Right lobe of liver (tissue), 6 donors: ENCODE results near the gene SIMC1. TPM values are rescaled to one million over a fixed set of nuclear protein-coding genes. Genes with fewer than 3 reads are reported as not detected.

Source experiments
- ATAC-seq, 4 donors: fragments of 200-7000 bp; cut with Tn5 transposase; one replicate each; pipeline ENCODE4 v1.9.1; 2020; ENCODE audit warnings: mild to moderate bottlenecking in 4 of 4, moderate library complexity in 4 of 4
- DNase-seq, 3 donors: peaks; one replicate each; pipeline ENCODE4 v3.0.0-alpha.2; 2020
- H3K27ac ChIP-seq, 3 donors: fragments of 200-600 bp; one replicate each; pipeline ENCODE4 v1.8.0; 2022
- H3K27me3 ChIP-seq, 2 donors: fragments of 200-600 bp; one replicate each; pipeline ENCODE4 v1.8.0; 2022
- H3K36me3 ChIP-seq, 4 donors: fragments of 200-600 bp; sonication (generic) in 1 of 4; one replicate each; pipeline versions ENCODE4 v1.5.1 to v1.8.0; 2017 to 2022; ENCODE audit warnings: control low read depth in 1 of 4
- H3K4me1 ChIP-seq, 4 donors: fragments of 200-600 bp; sonication (generic) in 1 of 4; one replicate each; pipeline versions ENCODE4 v1.5.1 to v1.8.0; 2017 to 2022; ENCODE audit warnings: control low read depth in 1 of 4
- H3K4me3 ChIP-seq, 3 donors: fragments of 200-600 bp; one replicate each; pipeline ENCODE4 v1.8.0; 2022
- H3K9me3 ChIP-seq, 4 donors: fragments of 200-600 bp; sonication (generic) in 1 of 4; one replicate each; pipeline versions ENCODE4 v1.5.1 to v1.8.0; 2017 to 2022; ENCODE audit warnings: control low read depth in 1 of 4
- POLR2A ChIP-seq: fragments of 450-650 bp; IDR thresholded peaks from one replicate; pipeline ENCODE4 v1.6.1; 2017; ENCODE audit warnings: antibody characterized with exemption, mild to moderate bottlenecking
- WGBS: methylation state at CpG from one replicate; pipeline ENCODE4 v1.1.6; 2018; ENCODE audit warnings: low coverage, low lambda C conversion rate; ENCODE audit not compliant: insufficient coverage; ENCODE audit errors: missing lambda C conversion rate; 5-methylcytosine and 5-hydroxymethylcytosine counted together
- intact Hi-C, 2 donors: fragments of 100-400 bp; cut with DNase I; formaldehyde crosslinking; loops; one replicate each; pipeline versions ENCODE4 v1.11.2 to v1.14.1; 2022
- total RNA-seq, 6 experiments: library from RNA; depleted of rRNA in 2 of 6; stranded (reverse); fragments of >200 nt in 2 of 6; fragmentation: NEBNext Ultra II Directional in 3 of 6; extraction: Animal tissue kit (Norgen Biotek cat#: 25700) in 3 of 6; gene quantifications; one replicate each; pipeline versions ENCODE4 v1.1.0 to v1.2.4, GENCODE V29; 2016 to 2023
- TF ChIP-seq, protein P1 (sequence below), 4 donors: fragments of 200-600 bp in 3 of 4; fragments of 450-650 bp in 1 of 4; IDR thresholded peaks; one replicate each; pipeline versions ENCODE4 v1.5.1 to v1.8.0; 2016 to 2022; ENCODE audit warnings: antibody characterized with exemption in 4 of 4, mild to moderate bottlenecking in 2 of 4
- donor health status: DM: no; HTN: yes; CAD: no.
- donor health status: DM: no; HTN: no; CAD: no.
- donor health status: DM: no; HTN: no; CAD: no.
- donor health status: DM: no; HTN: yes; CAD: no.
- donor health status: DM: no; HTN: yes; CAD: no.

Gene SIMC1
- total RNA-seq, 6 experiments from 2014 or later: 7.0 to 21.7 (median 11.2) TPM

DNA sequence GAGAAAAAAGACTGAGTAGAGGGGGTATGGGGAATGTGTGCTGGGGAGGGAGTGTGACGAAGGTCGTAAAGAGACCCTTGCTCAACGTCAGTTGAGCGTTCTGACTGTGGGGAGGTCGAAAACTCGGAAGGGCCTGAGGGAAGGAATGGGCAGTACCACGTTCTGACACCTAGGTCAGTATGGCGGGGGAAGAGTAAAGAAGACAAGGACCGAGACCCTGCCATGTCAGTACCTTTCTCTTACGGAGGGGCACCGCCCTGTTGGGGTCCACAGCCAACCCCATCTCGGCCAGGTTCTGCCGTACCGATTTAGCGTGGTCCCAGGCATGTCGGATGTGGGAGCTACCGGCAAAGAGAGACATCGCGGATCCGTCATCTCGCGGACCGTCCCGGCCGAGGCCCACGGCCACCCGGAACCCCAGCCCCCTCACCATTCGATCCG, 149.8 kb downstream of the SIMC1 start:
- H3K27ac ChIP-seq: peak overlapping the region in 1 of 3 donors; percentile 3
- H3K4me1 ChIP-seq: peaks cover 0 to 27% (median 6%) of the 10 kb centered on the region in 4 donors
- TF ChIP-seq, protein P1, sequence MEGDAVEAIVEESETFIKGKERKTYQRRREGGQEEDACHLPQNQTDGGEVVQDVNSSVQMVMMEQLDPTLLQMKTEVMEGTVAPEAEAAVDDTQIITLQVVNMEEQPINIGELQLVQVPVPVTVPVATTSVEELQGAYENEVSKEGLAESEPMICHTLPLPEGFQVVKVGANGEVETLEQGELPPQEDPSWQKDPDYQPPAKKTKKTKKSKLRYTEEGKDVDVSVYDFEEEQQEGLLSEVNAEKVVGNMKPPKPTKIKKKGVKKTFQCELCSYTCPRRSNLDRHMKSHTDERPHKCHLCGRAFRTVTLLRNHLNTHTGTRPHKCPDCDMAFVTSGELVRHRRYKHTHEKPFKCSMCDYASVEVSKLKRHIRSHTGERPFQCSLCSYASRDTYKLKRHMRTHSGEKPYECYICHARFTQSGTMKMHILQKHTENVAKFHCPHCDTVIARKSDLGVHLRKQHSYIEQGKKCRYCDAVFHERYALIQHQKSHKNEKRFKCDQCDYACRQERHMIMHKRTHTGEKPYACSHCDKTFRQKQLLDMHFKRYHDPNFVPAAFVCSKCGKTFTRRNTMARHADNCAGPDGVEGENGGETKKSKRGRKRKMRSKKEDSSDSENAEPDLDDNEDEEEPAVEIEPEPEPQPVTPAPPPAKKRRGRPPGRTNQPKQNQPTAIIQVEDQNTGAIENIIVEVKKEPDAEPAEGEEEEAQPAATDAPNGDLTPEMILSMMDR (IDR thresholded peaks at IDR 0.05): no peak
- TF ChIP-seq POLR2A: no peak
- peak overlapping the region; percentile 82 to 97 (median 93) for H3K4me3 ChIP-seq
- ATAC-seq (no peak), DNase-seq (no peak)
- H3K9me3 ChIP-seq: no peaks in the 10 kb centered on the region
- peaks cover 0 to 35% (median 12%) of the 10 kb centered on the region in 4 donors for H3K36me3 ChIP-seq
- H3K27me3 ChIP-seq: no peaks in the 10 kb centered on the region
- 2% methylated on average over 11 of the region's 29 CpGs for WGBS
- intact Hi-C loops: no loop called here

DNA sequence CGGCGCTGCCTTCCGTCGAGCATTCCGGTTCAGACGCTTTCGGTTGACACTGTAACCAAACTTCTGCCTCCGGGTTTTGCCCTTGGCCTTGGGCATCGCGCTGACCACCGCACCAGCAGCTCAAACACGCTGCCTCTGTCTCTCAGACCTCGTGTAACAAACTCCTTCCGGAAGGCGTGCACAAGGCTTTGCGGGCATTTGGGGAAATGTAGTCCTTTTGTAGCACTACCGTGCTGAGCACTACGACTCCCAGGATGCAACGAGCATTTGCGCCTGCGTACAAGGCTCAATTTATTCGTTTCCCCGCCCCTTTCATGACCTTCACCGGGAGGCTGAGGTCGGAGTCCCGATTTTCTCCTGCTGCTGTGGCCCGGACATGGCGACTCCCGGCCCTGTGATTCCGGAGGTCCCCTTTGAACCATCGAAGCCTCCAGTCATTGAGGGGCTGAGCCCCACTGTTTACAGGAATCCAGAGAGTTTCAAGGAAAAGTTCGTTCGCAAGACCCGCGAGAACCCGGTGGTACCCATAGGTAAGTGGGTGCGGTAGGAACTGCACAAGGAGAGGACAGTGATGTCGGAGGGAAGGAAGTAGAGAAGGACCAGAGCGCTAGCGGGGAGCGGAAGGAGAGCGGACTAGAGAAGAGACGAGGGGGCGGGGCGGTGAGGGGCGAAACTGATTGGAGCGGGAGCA, 150.4 kb downstream of the SIMC1 start, which contains the start of the genes HIGD2A and NOP16:
Gene HIGD2A (plus strand): TSS at position 308 of the 691 bp plus-strand sequence. CDS start 69 bp downstream, at position 377.
Gene NOP16 (minus strand): TSS at position 155 of the 691 bp plus-strand sequence. CDS start 59 bp downstream, at position 96.
- H3K4me3 ChIP-seq: peak within 1 kb of the TSS; percentile 82 to 97 (median 93)
- ATAC-seq (peak; percentile 94 to 96 (median 94)), DNase-seq (peak; percentile 99)
- H3K4me1 ChIP-seq: peaks cover 0 to 27% (median 6%) of the 10 kb centered on the region in 4 donors
- no peaks in the 10 kb centered on the region for H3K27me3 ChIP-seq
- WGBS: 0% methylated on average over 32 of the region's 47 CpGs
- TF ChIP-seq, protein P1 (IDR thresholded peaks at IDR 0.05): peak in 1 of 4 donors; percentile 11
- TF ChIP-seq POLR2A: no peak
- no peaks in the 10 kb centered on the region for H3K9me3 ChIP-seq
- H3K27ac ChIP-seq: peak within 1 kb of the TSS; percentile 87 to 95 (median 91)
- H3K36me3 ChIP-seq: peaks cover 0 to 29% (median 10%) of the 10 kb centered on the region in 4 donors
- intact Hi-C loops: no loop called here

DNA sequence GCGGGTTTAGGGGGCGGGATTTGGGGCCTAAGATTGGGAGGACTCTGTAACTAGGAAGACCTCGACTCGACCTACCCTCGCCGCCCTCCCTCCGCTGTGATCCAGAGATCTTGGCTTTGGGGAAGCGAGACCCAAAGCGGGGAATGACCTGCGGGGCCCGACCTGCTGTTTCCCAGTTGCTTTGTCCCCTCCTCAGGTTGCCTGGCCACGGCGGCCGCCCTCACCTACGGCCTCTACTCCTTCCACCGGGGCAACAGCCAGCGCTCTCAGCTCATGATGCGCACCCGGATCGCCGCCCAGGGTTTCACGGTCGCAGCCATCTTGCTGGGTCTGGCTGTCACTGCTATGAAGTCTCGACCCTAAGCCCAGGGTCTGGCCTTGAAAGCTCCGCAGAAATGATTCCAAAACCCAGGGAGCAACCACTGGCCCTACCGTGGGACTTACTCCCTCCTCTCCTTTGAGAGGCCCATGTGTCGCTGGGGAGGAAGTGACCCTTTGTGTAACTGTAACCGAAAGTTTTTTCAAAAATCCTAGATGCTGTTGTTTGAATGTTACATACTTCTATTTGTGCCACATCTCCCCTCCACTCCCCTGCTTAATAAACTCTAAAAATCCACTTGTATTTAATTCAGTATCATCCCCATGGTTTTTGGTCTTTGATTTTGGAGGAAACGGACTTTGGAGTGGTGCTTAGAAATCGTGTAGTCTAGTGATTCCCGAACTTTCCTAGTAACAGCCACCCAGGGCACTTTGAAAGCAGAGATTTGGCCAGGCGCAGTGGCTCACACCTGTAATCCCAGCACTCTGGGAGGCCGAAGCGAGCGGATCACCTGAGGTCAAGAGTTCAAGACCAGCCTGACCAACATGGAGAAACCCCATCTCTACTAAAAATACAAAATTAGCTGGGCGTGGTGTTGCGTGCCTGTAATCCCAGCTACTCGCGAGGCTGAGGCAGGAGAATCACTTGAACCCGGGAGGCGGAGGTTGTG, 151.2 kb downstream of the SIMC1 start:
- Histone ChIP-seq H3K4me1 (peaks cover 0 to 27% (median 6%) of the 10 kb centered on the region in 4 donors), H3K9me3 (no peaks in the 10 kb centered on the region), H3K4me3 (peak overlapping the region; percentile 82 to 97 (median 93)), H3K36me3 (peaks cover 0 to 21% (median 6%) of the 10 kb centered on the region in 4 donors), H3K27me3 (no peaks in the 10 kb centered on the region), H3K27ac (peak overlapping the region; percentile 87 to 95 (median 91))
- intact Hi-C loops: no loop called here
- no peak for DNase-seq
- ATAC-seq: peak in 3 of 4 donors; percentile 22 to 50 (median 27)
- 28% methylated on average over 20 of the region's 41 CpGs for WGBS
- TF ChIP-seq, protein P1 (IDR thresholded peaks at IDR 0.05): no peak
- peak; percentile 89 for TF ChIP-seq POLR2A

DNA sequence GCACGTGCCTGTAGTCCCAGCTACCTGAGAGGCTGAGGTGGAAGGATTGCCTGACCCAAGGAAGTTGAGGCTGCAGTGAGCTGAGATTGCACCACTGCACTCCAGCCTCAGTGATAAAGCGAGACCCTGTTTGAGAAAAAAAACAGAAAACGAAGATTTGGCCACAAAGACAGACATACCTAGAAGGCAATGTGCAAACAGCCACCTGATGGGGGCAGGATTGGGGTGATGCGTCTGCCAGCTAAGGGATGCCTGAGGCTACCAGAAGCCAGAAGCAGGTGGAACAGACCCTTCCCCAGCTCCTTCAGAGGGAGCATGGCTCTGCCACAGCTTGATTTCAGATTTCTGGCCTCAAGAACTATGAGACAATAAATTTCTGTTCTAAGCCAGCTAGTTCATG, 153.3 kb downstream of the SIMC1 start:
- Histone ChIP-seq H3K4me1 (peaks cover 0 to 20% (median 6%) of the 10 kb centered on the region in 4 donors), H3K4me3 (no peak overlapping the region), H3K9me3 (no peaks in the 10 kb centered on the region), H3K27ac (no peak overlapping the region), H3K27me3 (no peaks in the 10 kb centered on the region), H3K36me3 (peaks cover 0 to 9% (median 0%) of the 10 kb centered on the region in 4 donors)
- no peak for ATAC-seq
- no peak for DNase-seq
- TF ChIP-seq, protein P1 (IDR thresholded peaks at IDR 0.05): no peak
- TF ChIP-seq POLR2A: no peak
- intact Hi-C loops: no loop called here
- 88% methylated on average over 3 of the region's 4 CpGs for WGBS
